ENCODE data around the gene SLC28A3. TPM values are rescaled to one million over a fixed set of nuclear protein-coding genes. Genes with fewer than 3 reads are reported as not detected.

Gene SLC28A3
- total RNA-seq, 1 experiment from 2014 or later: 0.77 TPM

GRCh38 chr9:84385386-84386040, 45.0 kb upstream of the SLC28A3 start:
- no peak for DNase-seq (ENCODE audit: unreplicated experiment)
- no peaks in the 10 kb centered on the region for H3K36me3 Mint-ChIP-seq (ENCODE audit: insufficient read depth, unreplicated experiment)
- no peaks in the 10 kb centered on the region for H3K27me3 Mint-ChIP-seq (ENCODE audit: insufficient read depth, unreplicated experiment)
- ChIA-PET POLR2A (interaction anchor here (0.6 kb wide), 1 partner anchor 329 kb away, joined by 5 read pairs; no protein-coding TSS in a partner anchor), CTCF (interaction anchor here (0.6 to 1.5 kb wide), 5 partner anchors 11 to 1513 kb away, joined by 3 to 6 read pairs (median 3); no protein-coding TSS in a partner anchor)
- H3K27ac Mint-ChIP-seq (ENCODE audit: low read depth, unreplicated experiment): no peak overlapping the region
- intact Hi-C loops (cut with micrococcal nuclease): no loop called here
- H3K4me3 Mint-ChIP-seq (ENCODE audit: unreplicated experiment): no peak overlapping the region
- TF ChIP-seq CTCF (IDR thresholded peaks at IDR 0.05; ENCODE audit: unreplicated experiment): no peak
- BruUV-seq (replicated peaks): no TSS peak
- H3K9me3 Mint-ChIP-seq (ENCODE audit: unreplicated experiment): no peaks in the 10 kb centered on the region
- peaks cover 7% of the 10 kb centered on the region for H3K4me1 Mint-ChIP-seq (ENCODE audit: insufficient read depth, unreplicated experiment)

- intact Hi-C loops (cut with micrococcal nuclease): no loop called here
- Mint-ChIP-seq H3K36me3 (ENCODE audit: insufficient read depth, unreplicated experiment) (no peaks in the 10 kb centered on the region), H3K4me1 (ENCODE audit: insufficient read depth, unreplicated experiment) (peaks cover 2% of the 10 kb centered on the region), H3K27ac (ENCODE audit: low read depth, unreplicated experiment) (no peak overlapping the region), H3K4me3 (ENCODE audit: unreplicated experiment) (no peak overlapping the region), H3K27me3 (ENCODE audit: insufficient read depth, unreplicated experiment) (no peaks in the 10 kb centered on the region), H3K9me3 (ENCODE audit: unreplicated experiment) (no peaks in the 10 kb centered on the region)
- DNase-seq (ENCODE audit: unreplicated experiment): no peak
- CTCF ChIA-PET: interaction anchor here (0.7 to 1.5 kb wide), 2 partner anchors 11 to 12 kb away, joined by 3 to 6 read pairs; no protein-coding TSS in a partner anchor
- POLR2A ChIA-PET: interaction anchor here (0.6 kb wide), 1 partner anchor 1817 kb away, joined by 3 read pairs; no protein-coding TSS in a partner anchor
- BruUV-seq (replicated peaks): no TSS peak
- no peak for TF ChIP-seq CTCF (IDR thresholded peaks at IDR 0.05; ENCODE audit: unreplicated experiment)
Observed at GRCh38 chr9:84384617-84385016, 44.1 kb upstream of the SLC28A3 start.

GRCh38 chr9:84383178-84383577, 42.6 kb upstream of the SLC28A3 start:
- BruUV-seq (replicated peaks): no TSS peak
- Mint-ChIP-seq H3K9me3 (ENCODE audit: unreplicated experiment) (no peaks in the 10 kb centered on the region), H3K36me3 (ENCODE audit: insufficient read depth, unreplicated experiment) (no peaks in the 10 kb centered on the region), H3K27me3 (ENCODE audit: insufficient read depth, unreplicated experiment) (no peaks in the 10 kb centered on the region), H3K4me3 (ENCODE audit: unreplicated experiment) (no peak overlapping the region), H3K27ac (ENCODE audit: low read depth, unreplicated experiment) (no peak overlapping the region), H3K4me1 (ENCODE audit: insufficient read depth, unreplicated experiment) (peaks cover 6% of the 10 kb centered on the region)
- intact Hi-C loops (cut with micrococcal nuclease): no loop called here
- POLR2A ChIA-PET: no interaction called here
- DNase-seq (ENCODE audit: unreplicated experiment): no peak
- CTCF ChIA-PET: no interaction called here
- TF ChIP-seq CTCF (IDR thresholded peaks at IDR 0.05; ENCODE audit: unreplicated experiment): no peak

- H3K27me3 Mint-ChIP-seq (ENCODE audit: insufficient read depth, unreplicated experiment): no peaks in the 10 kb centered on the region
- intact Hi-C loops (cut with micrococcal nuclease): no loop called here
- H3K27ac Mint-ChIP-seq (ENCODE audit: low read depth, unreplicated experiment): no peak overlapping the region
- no peak for TF ChIP-seq CTCF (IDR thresholded peaks at IDR 0.05; ENCODE audit: unreplicated experiment)
- peaks cover 6% of the 10 kb centered on the region for H3K4me1 Mint-ChIP-seq (ENCODE audit: insufficient read depth, unreplicated experiment)
- BruUV-seq (replicated peaks): no TSS peak
- H3K9me3 Mint-ChIP-seq (ENCODE audit: unreplicated experiment): no peaks in the 10 kb centered on the region
- no peak for DNase-seq (ENCODE audit: unreplicated experiment)
- H3K4me3 Mint-ChIP-seq (ENCODE audit: unreplicated experiment): no peak overlapping the region
- POLR2A ChIA-PET: no interaction called here
- no peaks in the 10 kb centered on the region for H3K36me3 Mint-ChIP-seq (ENCODE audit: insufficient read depth, unreplicated experiment)
- CTCF ChIA-PET: no interaction called here
Observed at GRCh38 chr9:84382720-84383119, 42.2 kb upstream of the SLC28A3 start.
